Left forelimb (tissue), 1 donor: ENCODE data around the gene MYO9B.

ENCODE experiments used
- DNase-seq: peaks from one replicate; pipeline ENCODE4 v3.0.0-alpha.2; 2018; ENCODE audit warnings: low spot score

The MYO9B gene

DNA sequence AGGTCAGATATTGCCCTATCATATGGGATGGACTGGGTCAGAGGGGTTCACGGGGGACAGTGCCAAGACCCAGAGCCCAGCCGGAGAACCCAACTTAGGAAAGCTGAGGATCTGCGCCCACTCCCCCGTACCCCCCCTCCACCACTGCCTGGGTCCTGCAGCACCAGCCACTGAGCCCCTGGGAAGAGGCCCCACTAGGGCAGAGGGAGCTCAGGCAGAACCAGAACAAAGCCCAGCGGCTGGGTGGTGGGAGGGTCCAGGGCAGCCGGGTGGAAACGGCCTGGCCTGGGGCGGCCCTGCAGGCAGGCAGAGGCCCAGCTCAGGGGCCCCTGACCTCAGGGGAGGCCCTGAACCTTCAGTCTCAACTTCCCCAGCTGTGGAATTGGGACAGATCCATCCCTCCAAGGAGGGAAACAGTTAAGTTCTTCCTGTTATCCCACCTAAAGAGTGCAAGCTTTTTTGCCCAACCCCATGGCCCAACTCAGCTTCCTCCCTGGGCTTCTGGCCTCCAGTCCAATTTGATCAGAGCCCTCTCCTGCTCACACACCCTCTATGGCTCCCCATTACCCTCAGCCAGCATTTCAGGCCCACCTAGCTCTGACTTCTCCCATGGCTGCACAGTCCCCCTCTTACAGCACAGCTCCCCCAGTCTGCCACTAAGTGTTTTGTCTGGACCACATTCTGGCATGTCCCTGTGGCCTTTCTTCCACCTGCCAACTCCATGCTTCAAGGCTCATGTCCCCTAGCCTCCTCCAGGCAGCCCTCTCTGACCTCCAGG is 167.0 kb downstream of the MYO9B start:
- no peak for DNase-seq

DNA sequence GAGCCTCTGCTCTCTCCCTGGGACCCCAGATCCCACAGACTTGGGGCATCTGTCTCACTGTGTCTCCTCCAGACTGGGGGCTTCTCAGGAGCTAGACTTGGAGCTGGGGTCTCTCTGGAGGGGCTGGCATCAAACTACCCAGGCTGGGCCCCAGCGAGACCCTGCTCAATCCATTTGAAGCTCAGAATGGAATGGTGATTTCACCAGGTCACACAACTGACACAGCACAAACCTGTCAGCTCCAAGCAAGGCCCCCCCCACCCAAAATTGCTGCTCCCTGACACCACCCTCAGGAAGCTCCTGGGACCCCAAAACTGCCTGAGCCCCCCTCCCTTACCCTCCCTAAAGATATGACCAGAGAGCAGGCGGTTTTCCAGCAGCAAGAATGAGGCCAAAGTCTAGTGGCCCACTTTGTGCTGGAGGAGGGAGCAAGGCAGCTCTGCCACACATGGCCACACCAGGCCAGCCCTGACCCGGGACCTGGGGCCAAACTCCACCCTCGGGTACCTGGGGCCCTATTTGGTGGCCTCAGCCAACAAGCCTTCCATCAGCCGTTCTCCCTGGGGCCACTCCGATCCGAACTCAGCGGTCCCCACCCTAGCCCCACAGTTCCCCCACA is 167.7 kb downstream of the MYO9B start:
- DNase-seq, result no peak

DNA sequence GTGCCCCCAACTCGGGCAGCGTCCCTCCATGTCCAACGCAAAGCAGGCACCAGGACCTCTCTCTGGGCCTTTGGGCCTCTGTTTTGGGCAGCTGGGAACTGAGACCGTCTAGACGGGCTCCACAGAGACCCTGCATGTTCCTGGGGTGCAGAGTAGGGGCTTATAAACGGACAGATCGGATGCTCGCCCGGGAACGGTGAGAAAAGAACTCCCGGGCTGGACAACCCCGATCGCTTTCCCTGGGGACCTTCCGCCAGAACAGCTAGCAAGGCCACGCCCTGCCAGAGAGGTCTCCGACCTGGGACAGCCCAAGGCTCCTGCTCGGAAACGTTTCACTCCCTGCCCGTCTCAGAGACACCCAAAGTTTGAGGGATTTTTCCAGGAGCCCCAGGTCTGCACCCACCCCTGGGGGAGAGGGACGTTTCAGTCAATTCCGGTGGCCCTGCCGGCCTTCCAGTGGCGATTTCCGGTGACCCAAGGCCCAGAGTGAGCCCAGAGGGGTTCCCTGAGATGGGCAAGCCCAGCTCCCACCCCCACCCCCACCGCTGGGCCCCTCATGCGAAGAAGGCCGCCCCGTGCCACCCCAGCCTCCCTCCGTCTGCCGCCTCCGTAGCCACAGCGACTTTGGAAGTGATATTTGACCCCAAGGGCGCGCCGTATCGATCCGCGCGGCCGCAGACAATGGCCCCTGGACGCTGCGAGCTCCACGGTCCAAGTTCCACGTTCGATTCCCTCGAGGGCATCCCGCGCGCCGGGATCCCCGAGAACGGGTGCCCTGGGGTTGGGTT is 168.4 kb downstream of the MYO9B start:
- DNase-seq, result no peak

DNA sequence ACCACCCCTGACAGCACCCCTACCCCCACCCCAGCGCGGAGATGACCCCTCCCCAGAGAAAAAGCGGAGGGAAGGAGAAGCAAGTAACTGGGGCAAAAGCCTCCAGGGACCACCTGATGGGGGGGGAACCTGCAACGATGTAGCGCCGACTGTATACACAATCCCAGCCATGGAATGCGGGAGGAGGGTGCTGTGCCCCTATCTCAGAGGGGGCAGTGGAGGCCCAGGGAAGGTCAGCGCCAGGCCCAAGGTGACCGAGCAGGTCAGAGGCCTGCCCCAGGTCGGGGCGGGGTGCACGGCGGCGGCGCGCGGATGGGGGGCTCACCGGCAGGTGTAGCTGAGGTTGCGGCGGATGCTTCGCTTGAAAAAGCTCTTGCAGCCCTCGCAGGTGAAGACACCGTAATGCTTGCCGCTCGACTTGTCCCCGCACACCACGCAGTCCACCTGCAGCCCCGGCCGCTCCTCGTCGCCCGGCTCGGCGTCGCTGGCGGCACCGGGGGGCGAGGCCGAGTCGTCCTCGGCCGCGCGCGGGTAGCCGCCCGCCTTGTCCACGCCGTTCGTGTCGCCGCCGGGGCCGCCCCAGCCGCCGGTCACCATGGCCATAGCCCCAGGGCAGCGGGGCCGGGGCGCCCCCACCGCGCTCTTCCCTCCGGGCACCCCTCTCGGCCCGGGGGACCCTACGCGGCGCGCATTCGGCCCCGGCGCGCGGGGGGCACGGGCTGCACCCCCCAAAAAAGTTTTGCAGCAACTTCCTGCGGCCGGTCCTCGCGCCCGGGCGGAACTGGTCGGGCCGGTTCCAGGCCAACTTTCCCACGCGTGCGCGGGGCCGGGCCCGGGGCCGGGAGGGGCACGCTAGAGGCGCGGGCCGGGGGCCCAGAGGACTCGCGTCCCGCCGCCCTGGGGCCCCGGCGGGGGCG is 169.3 kb downstream of the MYO9B start:
- DNase-seq, result no peak

DNA sequence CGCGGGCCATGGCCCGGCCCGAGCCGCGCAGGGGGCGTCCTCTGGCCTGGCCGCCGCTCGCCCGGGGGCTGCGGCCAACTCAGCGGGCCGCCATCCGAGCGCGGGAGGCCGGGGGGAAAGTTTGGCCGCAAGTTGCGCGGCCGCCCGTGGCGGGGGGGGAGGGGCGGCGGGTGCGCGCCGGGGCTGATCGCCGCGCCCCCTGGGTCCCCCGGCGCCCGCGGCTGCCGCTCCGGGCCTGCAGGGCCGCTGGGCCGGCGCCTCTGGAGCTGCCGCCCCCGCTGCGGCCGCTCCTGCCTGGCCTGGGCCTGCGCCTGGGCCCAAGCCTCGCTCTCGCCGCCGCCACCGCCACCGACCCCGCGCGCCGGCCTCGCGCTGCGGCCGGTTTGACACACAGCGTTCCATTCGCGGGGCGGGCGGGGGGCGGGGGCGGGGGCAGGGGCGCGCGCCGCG is 170.0 kb downstream of the MYO9B start, which contains the start of gene NR2F6:
TSS of gene NR2F6 (minus strand) at position 385 of the 450 bp plus-strand sequence. CDS start 699 bp downstream, outside the sequence.
- DNase-seq, result no peak

DNA sequence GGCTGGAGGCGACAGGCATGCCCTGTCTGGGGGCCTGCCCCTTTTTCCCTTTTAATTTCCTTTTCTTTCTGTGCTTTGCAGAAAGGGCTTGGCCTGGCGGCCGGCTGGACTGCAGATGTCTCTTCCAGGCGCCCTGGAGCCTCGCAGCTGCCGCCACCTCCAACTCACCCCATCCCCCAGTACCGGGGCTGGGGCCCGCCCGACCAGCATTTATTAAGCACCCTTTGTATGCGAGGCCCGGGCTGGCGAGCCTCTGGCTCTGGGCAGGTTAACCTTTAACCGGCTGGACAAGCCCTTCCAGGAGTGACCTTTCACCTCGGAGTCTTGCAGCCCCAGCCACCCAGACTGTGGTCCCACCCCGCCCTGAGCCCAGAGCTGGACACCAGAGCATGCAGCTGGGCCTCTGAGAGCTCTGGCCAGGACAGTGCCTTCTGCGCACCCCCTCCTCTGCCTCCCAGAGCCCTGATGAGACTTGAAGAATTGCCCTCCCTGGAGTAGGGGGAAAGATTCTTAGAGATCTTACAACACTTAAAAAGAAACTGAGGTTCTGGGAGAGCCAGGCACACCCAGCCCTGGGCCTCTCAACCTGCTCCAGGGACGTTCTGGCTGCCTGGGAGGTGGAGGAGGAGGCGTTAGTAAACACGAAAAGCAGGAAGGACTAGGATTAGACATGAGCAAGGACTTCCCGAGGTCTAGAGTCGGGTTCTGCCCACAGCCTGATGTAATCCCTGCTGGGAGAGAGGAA is 171.3 kb downstream of the MYO9B start:
- DNase-seq, result no peak

DNA sequence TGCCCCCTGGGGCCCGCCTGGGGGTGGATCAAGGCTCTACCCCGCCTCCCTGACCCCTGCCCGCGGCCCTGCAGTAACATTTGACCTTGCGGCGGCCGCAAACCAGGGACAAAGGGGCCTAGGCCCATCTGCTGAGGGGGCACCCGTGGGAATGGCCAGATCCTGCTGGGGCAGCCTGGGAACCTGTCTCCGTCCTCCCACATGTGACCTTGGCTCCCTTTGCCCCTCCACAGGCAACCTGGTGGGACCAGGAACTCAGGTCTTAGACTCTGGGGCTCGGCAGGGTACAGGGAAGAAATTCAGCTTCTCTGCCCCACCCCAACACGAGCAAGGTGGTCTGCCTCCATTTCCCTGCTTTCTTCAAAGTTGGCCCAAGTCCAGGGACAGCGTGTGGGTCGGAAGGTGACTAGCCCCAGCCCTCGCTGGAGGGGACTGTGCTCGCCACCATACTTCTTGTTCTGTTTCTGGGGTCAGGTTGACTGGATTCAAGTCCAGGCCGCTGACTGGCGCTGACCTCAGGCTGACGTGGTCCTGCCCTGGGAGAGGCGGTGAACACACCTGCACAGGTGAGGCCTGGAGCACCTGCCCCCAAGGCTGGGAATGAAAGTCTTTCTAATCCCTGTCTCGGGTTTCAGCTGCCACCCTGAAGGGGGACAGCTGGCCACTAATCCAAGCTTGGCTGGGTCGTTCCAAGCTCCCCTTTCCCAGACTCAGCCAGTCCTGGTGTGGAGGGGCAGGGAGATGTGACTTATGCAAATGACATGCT is 172.6 kb downstream of the MYO9B start:
- no peak for DNase-seq

DNA sequence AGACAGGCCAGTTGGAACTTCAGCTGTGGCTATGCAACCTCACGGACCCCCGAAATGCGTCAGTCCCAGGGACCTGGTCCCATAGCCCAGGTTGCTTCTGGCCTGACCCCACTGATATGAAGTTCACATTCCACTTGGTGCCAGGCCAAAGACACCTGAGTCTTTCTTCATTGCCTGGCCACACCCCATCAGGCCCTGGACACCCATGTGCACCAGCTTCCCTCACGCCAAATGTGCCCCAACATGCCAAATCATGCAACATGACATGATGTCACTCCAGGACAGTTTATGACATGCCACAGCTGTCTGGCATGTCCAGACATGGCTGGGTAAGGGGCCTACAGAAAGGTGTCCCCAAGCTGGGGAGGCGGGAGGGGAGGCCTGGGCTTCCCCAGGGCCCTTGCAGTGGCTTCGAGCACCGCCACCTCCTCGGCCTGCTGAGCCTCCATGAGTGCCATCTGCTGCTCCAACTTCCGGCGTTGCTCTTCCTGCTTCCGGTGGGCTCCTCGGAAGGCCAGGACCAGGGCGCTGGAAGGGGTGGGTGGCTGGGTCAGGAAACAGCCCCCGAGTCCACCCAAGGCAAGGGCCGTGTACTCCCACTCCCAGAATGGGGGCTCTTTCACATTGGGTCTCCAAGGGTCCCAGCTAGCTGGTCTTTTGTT is 174.4 kb downstream of the MYO9B start:
- no peak for DNase-seq

DNA sequence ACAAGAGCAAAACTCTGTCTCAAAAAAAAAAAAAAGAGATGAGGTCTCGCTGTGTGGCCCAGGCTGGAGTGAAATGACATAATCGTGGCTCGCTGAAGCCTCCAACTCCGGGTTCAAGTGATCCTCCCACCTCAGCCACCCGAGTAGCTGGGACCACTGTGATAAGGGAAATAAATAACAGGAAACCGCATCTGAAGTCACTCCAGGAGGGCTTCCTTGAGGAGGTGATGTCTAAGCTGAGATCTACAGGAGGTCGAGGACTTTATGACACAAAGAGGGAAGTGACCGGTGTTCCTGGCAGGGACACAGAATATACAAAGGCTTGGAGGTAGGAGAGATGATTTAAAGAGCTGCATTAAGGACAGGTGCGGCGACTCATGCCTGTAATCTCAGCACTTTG is 179.1 kb downstream of the MYO9B start:
- no peak for DNase-seq

DNA sequence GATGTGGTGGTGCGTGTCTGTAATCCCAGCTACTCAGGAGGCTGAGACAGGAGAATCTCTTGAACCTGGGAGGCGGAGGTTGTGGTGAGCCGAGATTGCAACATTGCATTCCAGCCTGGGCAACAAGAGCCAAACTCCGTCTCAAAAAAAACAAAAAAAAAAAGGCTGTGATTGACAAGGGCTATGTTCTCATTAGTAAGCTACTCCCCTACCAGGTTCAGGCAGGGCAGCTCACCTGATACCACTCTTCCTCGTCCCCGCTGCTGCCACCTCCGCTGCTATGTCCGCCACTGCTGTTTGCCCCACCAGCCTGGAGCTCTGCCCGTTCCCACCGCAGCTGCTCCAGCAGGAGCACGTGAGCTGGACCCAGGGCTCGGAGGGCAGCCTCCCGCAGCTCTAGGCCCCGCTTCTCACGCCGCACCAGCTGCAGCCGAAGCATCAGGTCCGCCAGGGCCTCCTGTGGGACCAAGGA is 179.6 kb downstream of the MYO9B start:
- no peak for DNase-seq

DNA sequence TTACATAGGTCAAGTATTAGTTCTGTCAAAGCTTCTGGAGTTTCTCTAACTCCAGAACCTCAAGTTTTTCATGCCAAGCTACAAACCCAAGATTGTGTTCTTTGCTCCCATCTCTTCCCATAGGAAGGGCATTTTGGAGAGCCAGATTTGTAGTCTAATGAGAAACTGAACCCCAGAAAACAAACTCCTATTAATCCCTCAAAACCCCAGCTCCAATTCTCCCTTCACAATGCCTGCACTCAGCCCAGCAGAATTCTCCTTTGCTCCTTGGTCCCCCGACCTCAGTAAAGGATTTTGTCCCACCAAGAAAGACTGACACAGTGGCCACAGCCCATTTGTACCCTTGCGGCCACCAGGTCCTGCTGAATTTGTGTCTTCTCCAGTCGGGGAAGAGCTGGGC is 180.6 kb downstream of the MYO9B start:
- no peak for DNase-seq

DNA sequence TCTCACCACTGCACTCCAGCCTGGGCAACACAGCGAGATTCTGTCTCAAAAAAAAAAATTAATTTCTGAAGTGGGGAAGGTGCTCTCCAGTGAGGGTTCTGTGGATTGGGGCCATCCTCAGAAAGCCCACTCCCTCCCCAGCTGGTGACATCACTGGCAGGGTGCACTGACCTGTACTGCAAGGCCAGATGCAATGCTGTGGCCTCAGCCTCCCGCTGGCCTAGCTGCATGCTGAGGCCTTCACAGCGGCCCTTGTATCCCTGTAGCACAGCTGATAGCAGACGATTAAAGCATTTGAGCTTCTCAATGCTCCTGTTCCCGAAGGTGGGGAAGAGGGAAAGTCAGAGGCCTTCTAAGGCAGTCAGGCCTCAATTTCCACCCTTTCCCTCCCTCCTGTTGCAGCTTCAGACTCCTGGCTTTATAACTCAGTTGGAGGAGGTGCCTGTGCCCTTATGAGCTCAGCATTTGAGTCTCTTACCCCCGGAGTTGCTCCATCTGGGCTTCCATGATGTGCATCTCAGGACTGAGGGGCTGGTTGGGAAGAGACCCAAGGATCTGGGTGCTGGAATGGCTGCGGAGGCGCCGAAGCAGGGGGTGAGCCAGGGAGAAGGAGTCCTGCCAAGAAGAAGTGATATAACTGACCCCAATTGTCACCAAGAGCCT is 183.7 kb downstream of the MYO9B start:
- DNase-seq, result no peak

DNA sequence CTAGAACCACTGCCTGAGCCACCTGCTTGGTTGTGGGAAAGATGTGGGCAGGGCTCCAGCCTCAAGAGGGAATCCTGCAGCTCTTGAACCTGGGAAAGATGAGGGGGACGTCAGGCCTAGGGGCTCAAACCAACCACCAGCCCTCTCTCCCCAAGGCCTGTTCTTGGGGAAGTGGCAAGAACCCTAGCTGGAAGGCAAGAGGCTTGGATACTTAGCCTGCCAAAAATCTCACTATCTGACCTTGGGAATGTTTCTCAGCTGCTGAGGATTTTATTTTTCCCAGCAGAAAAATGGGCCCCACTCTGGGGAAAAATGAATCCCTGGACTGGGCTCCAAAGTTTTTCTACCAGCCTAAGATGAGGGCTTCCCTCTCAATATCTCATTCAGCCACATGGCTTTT is 184.4 kb downstream of the MYO9B start:
- no peak for DNase-seq

DNA sequence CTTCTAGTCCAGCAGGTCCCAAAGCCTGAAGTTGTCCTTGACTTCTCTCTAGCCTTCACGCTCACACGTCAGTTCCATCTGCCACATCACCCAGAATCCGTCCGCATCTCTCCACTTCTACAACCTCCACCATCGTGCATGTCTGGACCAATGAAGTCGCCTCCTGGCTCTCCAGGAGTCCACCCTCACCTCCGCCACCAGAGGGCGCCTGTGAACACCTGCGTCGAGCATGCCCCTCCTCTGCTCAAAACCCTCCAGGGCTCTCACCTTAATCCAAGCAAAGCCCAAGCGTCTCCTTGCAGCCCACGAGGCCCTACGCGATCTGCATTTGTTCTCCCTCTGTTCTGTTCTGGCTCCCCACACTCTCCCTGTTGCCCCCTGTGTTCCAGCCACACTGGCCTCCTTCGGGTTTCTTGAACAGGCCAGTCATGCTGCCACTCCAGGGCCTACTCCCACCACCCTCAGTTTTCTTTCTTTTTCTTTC is 185.3 kb downstream of the MYO9B start:
- DNase-seq, result no peak

DNA sequence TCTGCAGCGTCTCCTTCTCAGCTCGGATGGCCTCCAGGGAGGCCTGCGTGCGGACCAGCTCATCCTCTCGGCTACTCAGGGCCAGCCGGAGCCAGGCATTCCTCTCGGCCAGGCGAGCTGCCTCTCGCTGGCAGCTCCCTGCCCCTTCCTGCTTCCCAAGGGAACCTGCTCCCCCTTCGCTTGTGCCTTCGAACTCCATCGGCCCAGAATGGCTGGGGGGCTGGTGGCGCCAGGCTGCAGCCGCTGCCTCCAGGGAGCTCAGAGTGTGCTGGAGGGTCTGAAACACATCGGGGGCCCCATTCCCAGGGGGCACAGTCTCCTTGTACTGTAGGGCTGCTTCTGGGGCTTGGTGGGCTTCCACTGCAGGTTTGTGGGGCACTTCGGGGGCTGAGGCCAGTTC is 187.0 kb downstream of the MYO9B start:
- DNase-seq, result no peak
